Astrocyte (in vitro differentiated cells and primary cell): Measurements from ENCODE around the gene NOXO1. TPM values are rescaled to one million over a fixed set of nuclear protein-coding genes. Genes with fewer than 3 reads are reported as not detected.

ENCODE experiments used
- DNase-seq: peaks from one replicate; pipeline ENCODE4 v3.0.0-alpha.2; 2010; ENCODE audit warnings: low read depth
- FAIRE-seq: peaks from 2 replicates; lab custom pipeline; 2011; peaks lifted over from hg19 to GRCh38; lab: Jason Lieb, UNC
- H2AFZ ChIP-seq: 2 replicates; pipeline ENCODE4 v1.6.0; 2012; ENCODE audit warnings: low read depth, low read length, inconsistent platforms
- H3K27ac ChIP-seq: 2 replicates; pipeline ENCODE4 v1.5.1; 2011; ENCODE audit warnings: low read depth, low read length, inconsistent platforms
- H3K27me3 ChIP-seq: 2 replicates; pipeline ENCODE4 v1.6.0; 2011; ENCODE audit warnings: low read length, inconsistent platforms; ENCODE audit not compliant: insufficient read depth
- H3K36me3 ChIP-seq: 2 replicates; pipeline ENCODE4 v1.5.1; 2011; ENCODE audit warnings: low read length, inconsistent platforms; ENCODE audit not compliant: insufficient read depth
- H3K4me1 ChIP-seq: 2 replicates; pipeline ENCODE4 v1.5.1; 2011; ENCODE audit warnings: low read length, inconsistent platforms; ENCODE audit not compliant: insufficient read depth
- H3K4me2 ChIP-seq: 2 replicates; pipeline ENCODE4 v1.6.0; 2012; ENCODE audit warnings: low read length, inconsistent platforms
- H3K4me3 ChIP-seq: 2 replicates; pipeline ENCODE4 v1.5.1; 2011; ENCODE audit warnings: low read depth, mild to moderate bottlenecking, low read length, inconsistent platforms; ENCODE audit not compliant: insufficient read depth
- H3K79me2 ChIP-seq: 2 replicates; pipeline ENCODE4 v1.6.0; 2012; ENCODE audit warnings: mild to moderate bottlenecking, low read length, inconsistent platforms; ENCODE audit not compliant: insufficient read depth
- H3K9ac ChIP-seq: 2 replicates; pipeline ENCODE4 v1.6.0; 2012; ENCODE audit warnings: mild to moderate bottlenecking, low read length, inconsistent platforms
- H3K9me3 ChIP-seq: 2 replicates; pipeline ENCODE4 v1.5.1; 2012; ENCODE audit warnings: low read depth, mild to moderate bottlenecking, low read length, inconsistent platforms; ENCODE audit not compliant: insufficient read depth
- H4K20me1 ChIP-seq: 2 replicates; pipeline ENCODE4 v1.6.0; 2012; ENCODE audit warnings: low read length, inconsistent platforms; ENCODE audit not compliant: insufficient read depth
- H3K27ac Mint-ChIP-seq: one replicate; pipeline ENCODE4 v1.8.0; 2021; ENCODE audit warnings: mild to moderate bottlenecking, mixed read lengths; ENCODE audit not compliant: unreplicated experiment
- H3K27me3 Mint-ChIP-seq: one replicate; pipeline ENCODE4 v1.8.0; 2021; ENCODE audit warnings: low read depth, mixed read lengths; ENCODE audit not compliant: unreplicated experiment
- H3K36me3 Mint-ChIP-seq: one replicate; pipeline ENCODE4 v1.8.0; 2021; ENCODE audit warnings: low read depth, mixed read lengths; ENCODE audit not compliant: unreplicated experiment
- H3K4me1 Mint-ChIP-seq: one replicate; pipeline ENCODE4 v1.8.0; 2021; ENCODE audit warnings: low read depth, mixed read lengths; ENCODE audit not compliant: unreplicated experiment
- H3K4me3 Mint-ChIP-seq: one replicate; pipeline ENCODE4 v1.8.0; 2021; ENCODE audit warnings: mild to moderate bottlenecking, moderate library complexity, mixed read lengths; ENCODE audit not compliant: unreplicated experiment
- H3K9me3 Mint-ChIP-seq: one replicate; pipeline ENCODE4 v1.8.0; 2021; ENCODE audit warnings: mild to moderate bottlenecking, mixed read lengths; ENCODE audit not compliant: unreplicated experiment
- CTCF ChIP-seq: IDR thresholded peaks from 2 replicates; pipeline ENCODE4 v1.5.1; 2011; ENCODE audit warnings: low read depth, mild to moderate bottlenecking, inconsistent platforms, low read length, moderate library complexity; ENCODE audit not compliant: insufficient read depth
- EZH2 ChIP-seq: IDR thresholded peaks from 2 replicates; pipeline ENCODE4 v1.6.1; 2012; ENCODE audit warnings: mild to moderate bottlenecking, low read length, inconsistent platforms; ENCODE audit not compliant: insufficient read depth
- total RNA-seq: library from RNA; stranded (reverse); gene quantifications from 2 replicates; pipeline ENCODE4 v1.2.1, GENCODE V29; 2021

The NOXO1 gene
- total RNA-seq, 1 donor from 2014 or later: 0.89 TPM

- Histone ChIP-seq H3K4me1 (peaks cover 26% of the 10 kb centered on the region), H3K79me2 (peaks cover 73% of the 10 kb centered on the region), H2AFZ (no peak overlapping the region), H4K20me1 (peaks cover 75% of the 10 kb centered on the region), H3K27ac (no peak overlapping the region), H3K27me3 (no peaks in the 10 kb centered on the region), H3K4me2 (no peak overlapping the region), H3K36me3 (peaks cover 2% of the 10 kb centered on the region), H3K9me3 (no peaks in the 10 kb centered on the region), H3K9ac (no peak overlapping the region), H3K4me3 (no peak overlapping the region)
- no peak for DNase-seq
- TF ChIP-seq CTCF (no peak), EZH2 (no peak)
- H3K27me3 Mint-ChIP-seq: no peaks in the 10 kb centered on the region
- H3K9me3 Mint-ChIP-seq: no peaks in the 10 kb centered on the region
- H3K4me1 Mint-ChIP-seq: peaks cover 14% of the 10 kb centered on the region
- no peak overlapping the region for H3K27ac Mint-ChIP-seq
- H3K4me3 Mint-ChIP-seq: no peak overlapping the region
- no peak for FAIRE-seq
- H3K36me3 Mint-ChIP-seq: peaks cover 3% of the 10 kb centered on the region
Measured at GRCh38 chr16:2003231-2003826, 22.1 kb upstream of the NOXO1 start.

GRCh38 chr16:2002406-2003230 is 21.3 kb upstream of the NOXO1 start:
- peaks cover 21% of the 10 kb centered on the region for H3K4me1 ChIP-seq
- H4K20me1 ChIP-seq: peaks cover 74% of the 10 kb centered on the region

More at GRCh38 chr16:2002406-2003230, 21.3 kb upstream of the NOXO1 start:
- Histone ChIP-seq H2AFZ (no peak overlapping the region), H3K79me2 (peaks cover 66% of the 10 kb centered on the region), H3K9ac (no peak overlapping the region), H3K36me3 (peaks cover 2% of the 10 kb centered on the region), H3K4me3 (no peak overlapping the region), H3K27ac (no peak overlapping the region), H3K9me3 (no peaks in the 10 kb centered on the region), H3K4me2 (no peak overlapping the region), H3K27me3 (no peaks in the 10 kb centered on the region)
- H3K9me3 Mint-ChIP-seq: no peaks in the 10 kb centered on the region
- H3K27me3 Mint-ChIP-seq: no peaks in the 10 kb centered on the region
- no peak for FAIRE-seq
- no peak for DNase-seq
- H3K27ac Mint-ChIP-seq: peak overlapping the region; percentile 72
- peaks cover 11% of the 10 kb centered on the region for H3K4me1 Mint-ChIP-seq
- no peak for TF ChIP-seq EZH2
- TF ChIP-seq CTCF: no peak
- H3K4me3 Mint-ChIP-seq: no peak overlapping the region
- H3K36me3 Mint-ChIP-seq: peaks cover 4% of the 10 kb centered on the region
